Gastroesophageal sphincter (tissue), 4 donors: Measurements from ENCODE around the gene C1orf21. TPM values are rescaled to one million over a fixed set of nuclear protein-coding genes. Genes with fewer than 3 reads are reported as not detected.

ENCODE experiments used
- ATAC-seq: fragments of 150-250 bp; one replicate; pipeline ENCODE4 v1.9.1; 2016; ENCODE audit warnings: mild to moderate bottlenecking, moderate library complexity
- H3K27ac ChIP-seq, 4 donors: fragments of 200-600 bp; sonication (generic) in 3 of 4; 1 replicate in 3 of 4; 2 replicates in 1 of 4; pipeline ENCODE4 v1.5.1; 2016 to 2019
- H3K27me3 ChIP-seq: fragments of 200-600 bp; sonication (generic); one replicate; pipeline ENCODE4 v1.5.1; 2019
- H3K36me3 ChIP-seq, 2 donors: fragments of 200-600 bp; sonication (generic); one replicate each; pipeline ENCODE4 v1.5.1; 2019; ENCODE audit warnings: control low read depth in 1 of 2
- H3K4me1 ChIP-seq, 3 donors: fragments of 200-600 bp; sonication (generic); 1 replicate in 2 of 3; 2 replicates in 1 of 3; pipeline ENCODE4 v1.5.1; 2016 to 2019; ENCODE audit warnings: control low read depth in 2 of 3
- H3K4me3 ChIP-seq, 2 donors: fragments of 200-600 bp; sonication (generic); one replicate each; pipeline ENCODE4 v1.5.1; 2019; ENCODE audit warnings: mild to moderate bottlenecking in 1 of 2, moderate library complexity in 1 of 2
- H3K9me3 ChIP-seq, 3 donors: fragments of 200-600 bp; sonication (generic); one replicate each; pipeline ENCODE4 v1.5.1; 2017 to 2019; ENCODE audit warnings: control low read depth in 2 of 3
- EP300 ChIP-seq: sonication (generic); formaldehyde crosslinking; IDR thresholded peaks from one replicate; pipeline ENCODE4 v1.6.1; 2017; ENCODE audit warnings: antibody characterized with exemption, mild to moderate bottlenecking
- POLR2A ChIP-seq, 2 donors: fragments of 450-650 bp; IDR thresholded peaks; one replicate each; pipeline ENCODE4 v1.6.1; 2017; ENCODE audit warnings: antibody characterized with exemption in 2 of 2, mild to moderate bottlenecking in 2 of 2, moderate library complexity in 1 of 2
- POLR2AphosphoS5 ChIP-seq: sonication (generic); formaldehyde crosslinking; IDR thresholded peaks from one replicate; pipeline ENCODE4 v1.6.1; 2017; ENCODE audit warnings: antibody characterized with exemption
- WGBS, 2 donors: methylation state at CpG; one replicate each; pipeline ENCODE4 v1.1.5; 2018; ENCODE audit warnings: low coverage in 1 of 2; 5-methylcytosine and 5-hydroxymethylcytosine counted together
- total RNA-seq, 4 donors: library from RNA; depleted of rRNA; stranded (reverse); fragments of >200 nt; gene quantifications; one replicate each; pipeline ENCODE4 v1.1.0, GENCODE V29; 2016
- TF ChIP-seq, protein P1 (sequence below), 4 experiments: fragments of 200-600 bp in 2 of 4; fragments of 450-650 bp in 2 of 4; sonication (generic) in 1 of 4; IDR thresholded peaks; one replicate each; pipeline ENCODE4 v1.5.1; 2017 to 2019; ENCODE audit warnings: antibody characterized with exemption in 4 of 4, mild to moderate bottlenecking in 2 of 4, moderate library complexity in 2 of 4

C1orf21 gene
- total RNA-seq, 4 donors from 2014 or later: 81.4 to 167 (median 121) TPM

DNA sequence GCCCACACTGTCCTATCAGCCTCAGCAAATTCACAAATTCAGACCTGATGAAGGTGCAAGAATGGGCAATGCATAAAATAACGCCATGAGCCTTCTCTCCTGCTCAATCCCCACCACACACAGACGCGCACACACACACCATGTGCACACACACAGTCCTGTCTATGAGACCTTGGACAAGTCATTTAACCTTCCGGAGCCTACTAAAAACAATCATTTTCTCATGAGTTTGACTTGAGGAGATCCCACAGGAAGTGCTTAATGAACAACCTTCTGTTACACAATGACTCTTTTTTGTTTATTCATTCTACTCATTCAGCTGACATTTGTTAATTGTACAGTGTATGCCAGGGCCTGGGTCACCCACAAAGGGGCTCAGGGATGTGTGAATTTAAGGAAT lies 242.4 kb downstream of the C1orf21 start:
- no peak overlapping the region for H3K4me3 ChIP-seq
- WGBS, 2 donors: 83 to 92% methylated on average over 4 of the region's 4 CpGs
- no peaks in the 10 kb centered on the region for H3K36me3 ChIP-seq
- H3K27ac ChIP-seq: peak overlapping the region; percentile 20 to 83 (median 80)
- H3K27me3 ChIP-seq: no peaks in the 10 kb centered on the region
- peak; percentile 29 for ATAC-seq
- peaks cover 0 to 87% (median 20%) of the 10 kb centered on the region in 3 donors for H3K4me1 ChIP-seq
- no peak for TF ChIP-seq EP300
- TF ChIP-seq, protein P1, sequence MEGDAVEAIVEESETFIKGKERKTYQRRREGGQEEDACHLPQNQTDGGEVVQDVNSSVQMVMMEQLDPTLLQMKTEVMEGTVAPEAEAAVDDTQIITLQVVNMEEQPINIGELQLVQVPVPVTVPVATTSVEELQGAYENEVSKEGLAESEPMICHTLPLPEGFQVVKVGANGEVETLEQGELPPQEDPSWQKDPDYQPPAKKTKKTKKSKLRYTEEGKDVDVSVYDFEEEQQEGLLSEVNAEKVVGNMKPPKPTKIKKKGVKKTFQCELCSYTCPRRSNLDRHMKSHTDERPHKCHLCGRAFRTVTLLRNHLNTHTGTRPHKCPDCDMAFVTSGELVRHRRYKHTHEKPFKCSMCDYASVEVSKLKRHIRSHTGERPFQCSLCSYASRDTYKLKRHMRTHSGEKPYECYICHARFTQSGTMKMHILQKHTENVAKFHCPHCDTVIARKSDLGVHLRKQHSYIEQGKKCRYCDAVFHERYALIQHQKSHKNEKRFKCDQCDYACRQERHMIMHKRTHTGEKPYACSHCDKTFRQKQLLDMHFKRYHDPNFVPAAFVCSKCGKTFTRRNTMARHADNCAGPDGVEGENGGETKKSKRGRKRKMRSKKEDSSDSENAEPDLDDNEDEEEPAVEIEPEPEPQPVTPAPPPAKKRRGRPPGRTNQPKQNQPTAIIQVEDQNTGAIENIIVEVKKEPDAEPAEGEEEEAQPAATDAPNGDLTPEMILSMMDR (IDR thresholded peaks at IDR 0.05): no peak
- TF ChIP-seq POLR2AphosphoS5: no peak
- H3K9me3 ChIP-seq: no peaks in the 10 kb centered on the region

DNA sequence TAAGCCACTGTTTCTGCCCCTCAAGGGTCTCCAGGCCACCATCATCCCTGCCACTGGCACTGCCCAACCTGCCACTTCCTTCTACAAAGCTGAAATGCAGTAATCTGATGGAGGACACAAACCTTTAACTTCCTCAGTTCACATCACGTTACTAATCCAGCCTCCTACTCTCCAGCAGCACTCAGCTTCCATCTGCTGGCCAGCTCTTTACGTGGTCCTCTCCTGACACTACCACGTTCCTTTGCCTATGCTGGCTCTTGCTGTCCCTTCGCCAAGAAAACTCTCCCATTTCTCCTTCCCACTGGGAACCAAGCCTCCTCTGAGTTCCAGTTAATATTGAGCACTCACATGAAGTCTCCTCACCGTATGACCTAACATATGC lies 243.8 kb downstream of the C1orf21 start:
- no peaks in the 10 kb centered on the region for H3K36me3 ChIP-seq
- peaks cover 0 to 83% (median 13%) of the 10 kb centered on the region in 3 donors for H3K4me1 ChIP-seq
- no peak for ATAC-seq
- WGBS, 2 donors: 59 to 73% methylated on average over 2 to 5 of the region's 5 CpGs
- H3K4me3 ChIP-seq: no peak overlapping the region
- no peaks in the 10 kb centered on the region for H3K27me3 ChIP-seq
- peak overlapping the region; percentile 26 to 83 (median 80) for H3K27ac ChIP-seq
- TF ChIP-seq, protein P1 (IDR thresholded peaks at IDR 0.05): peak in 1 of 4 experiments; percentile 5
- TF ChIP-seq EP300 (no peak), POLR2AphosphoS5 (no peak), POLR2A (IDR thresholded peaks at IDR 0.05) (no peak)
- H3K9me3 ChIP-seq: no peaks in the 10 kb centered on the region

DNA sequence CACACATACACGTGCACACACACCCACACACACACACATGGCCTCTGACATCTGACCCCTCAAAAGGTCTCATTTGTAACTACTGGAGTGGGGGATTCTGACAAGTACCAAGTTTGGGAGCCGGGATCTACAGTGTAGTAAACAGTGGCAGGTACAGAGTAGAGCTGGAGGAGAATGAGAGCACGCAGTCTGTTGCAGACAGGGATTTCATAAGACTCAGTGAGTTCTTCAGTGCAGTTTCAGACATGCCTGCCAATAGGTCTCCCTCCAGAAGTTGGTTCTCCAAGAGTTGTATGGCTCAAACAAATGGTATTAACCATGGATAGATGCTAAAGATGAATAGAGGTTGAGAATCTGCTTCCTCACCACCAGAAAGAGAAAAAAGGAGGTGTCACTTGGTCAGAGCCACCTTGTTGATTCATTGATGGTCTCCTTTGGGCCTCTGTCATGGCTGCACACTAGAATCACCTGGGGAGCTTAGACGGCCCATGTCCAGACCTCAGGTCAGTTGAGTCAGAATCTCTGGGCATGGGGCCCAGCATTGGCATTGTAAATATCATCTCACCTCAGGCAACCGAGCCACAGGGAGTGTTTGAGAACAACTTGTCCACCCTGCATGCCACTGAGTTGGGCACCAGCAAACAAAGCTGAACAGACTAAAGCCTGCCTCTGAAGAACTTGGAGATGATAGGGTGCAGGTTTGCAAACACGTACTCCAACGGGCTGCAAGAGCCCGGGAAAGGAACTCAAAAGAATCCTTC lies 245.8 kb downstream of the C1orf21 start:
- Histone ChIP-seq H3K4me1 (peaks cover 0 to 67% (median 8%) of the 10 kb centered on the region in 3 donors), H3K9me3 (no peaks in the 10 kb centered on the region), H3K4me3 (no peak overlapping the region), H3K36me3 (no peaks in the 10 kb centered on the region), H3K27me3 (no peaks in the 10 kb centered on the region), H3K27ac (peak overlapping the region in 3 of 4 donors; percentile 27 to 58 (median 56))
- WGBS, 2 donors: 73 to 96% methylated on average over 6 of the region's 8 CpGs
- no peak for ATAC-seq
- no peak for TF ChIP-seq POLR2A (IDR thresholded peaks at IDR 0.05)
- no peak for TF ChIP-seq EP300
- TF ChIP-seq POLR2AphosphoS5: no peak
- TF ChIP-seq, protein P1 (IDR thresholded peaks at IDR 0.05): no peak

DNA sequence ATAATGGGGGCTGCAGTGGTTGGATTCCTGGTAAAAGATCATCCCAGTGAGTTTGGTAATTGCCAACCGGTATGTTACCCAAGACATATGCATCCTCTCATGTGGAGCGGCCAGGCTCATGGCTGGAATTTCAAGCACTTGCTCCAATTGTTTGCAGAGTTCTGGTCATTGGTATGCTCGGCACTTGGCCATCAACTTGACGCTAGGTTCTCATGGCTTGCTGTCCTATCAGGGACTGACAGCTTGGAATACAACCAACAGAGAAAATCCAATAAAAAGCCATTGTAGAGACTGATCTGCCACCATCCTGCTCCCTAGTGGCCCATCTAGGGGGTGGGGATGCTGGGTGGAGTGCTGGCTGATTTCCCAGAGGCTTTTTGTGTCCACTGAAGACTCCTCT lies 247.0 kb downstream of the C1orf21 start:
- H3K36me3 ChIP-seq: no peaks in the 10 kb centered on the region
- 72 to 83% methylated on average over 4 of the region's 4 CpGs for WGBS, 2 donors
- no peak overlapping the region for H3K4me3 ChIP-seq
- peak overlapping the region in 3 of 4 donors; percentile 27 to 58 (median 56) for H3K27ac ChIP-seq
- no peak for TF ChIP-seq EP300
- TF ChIP-seq, protein P1 (IDR thresholded peaks at IDR 0.05): no peak
- TF ChIP-seq POLR2A (IDR thresholded peaks at IDR 0.05): no peak
- no peak for TF ChIP-seq POLR2AphosphoS5
- H3K4me1 ChIP-seq: peaks cover 0 to 63% (median 8%) of the 10 kb centered on the region in 3 donors
- no peaks in the 10 kb centered on the region for H3K9me3 ChIP-seq
- no peaks in the 10 kb centered on the region for H3K27me3 ChIP-seq
- no peak for ATAC-seq

DNA sequence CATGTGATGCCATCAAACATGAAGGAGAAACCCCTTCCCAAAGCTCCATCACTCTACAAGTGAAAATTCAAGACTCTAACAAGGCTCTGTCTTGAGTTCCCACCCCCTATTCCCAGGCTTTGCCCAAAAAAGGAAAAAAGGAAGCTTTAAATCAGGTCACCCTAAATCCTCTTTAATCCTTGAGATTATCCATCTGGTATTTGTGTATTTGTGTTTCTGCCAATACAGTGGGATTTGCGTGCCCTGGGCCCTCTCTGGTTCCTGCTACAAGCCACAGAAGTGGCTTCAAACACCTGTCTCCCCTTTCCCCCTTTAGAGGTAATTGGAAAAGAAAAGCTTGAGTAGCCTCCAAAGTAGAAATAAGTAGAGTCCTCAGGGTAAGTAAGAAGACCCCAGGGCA lies 247.5 kb downstream of the C1orf21 start:
- H3K27ac ChIP-seq: peak overlapping the region in 3 of 4 donors; percentile 14 to 56 (median 39)

More for the DNA sequence above, 247.5 kb downstream of the C1orf21 start:
- Histone ChIP-seq H3K4me3 (no peak overlapping the region), H3K4me1 (peaks cover 0 to 59% (median 8%) of the 10 kb centered on the region in 3 donors), H3K9me3 (no peaks in the 10 kb centered on the region), H3K27me3 (no peaks in the 10 kb centered on the region), H3K36me3 (no peaks in the 10 kb centered on the region)
- no peak for TF ChIP-seq POLR2A (IDR thresholded peaks at IDR 0.05)
- no peak for TF ChIP-seq POLR2AphosphoS5
- TF ChIP-seq EP300: no peak
- TF ChIP-seq, protein P1 (IDR thresholded peaks at IDR 0.05): no peak
- 67% methylated on average over 1 of the region's 1 CpG; no CpG with 5 or more reads in 1 of the 2 donors for WGBS, 2 donors
- no peak for ATAC-seq
